ENCODE measurements around the gene FYCO1.
A peak's percentile ranks its signal among the peaks of the same experiment; 100 is the strongest.

Gene FYCO1

DNA sequence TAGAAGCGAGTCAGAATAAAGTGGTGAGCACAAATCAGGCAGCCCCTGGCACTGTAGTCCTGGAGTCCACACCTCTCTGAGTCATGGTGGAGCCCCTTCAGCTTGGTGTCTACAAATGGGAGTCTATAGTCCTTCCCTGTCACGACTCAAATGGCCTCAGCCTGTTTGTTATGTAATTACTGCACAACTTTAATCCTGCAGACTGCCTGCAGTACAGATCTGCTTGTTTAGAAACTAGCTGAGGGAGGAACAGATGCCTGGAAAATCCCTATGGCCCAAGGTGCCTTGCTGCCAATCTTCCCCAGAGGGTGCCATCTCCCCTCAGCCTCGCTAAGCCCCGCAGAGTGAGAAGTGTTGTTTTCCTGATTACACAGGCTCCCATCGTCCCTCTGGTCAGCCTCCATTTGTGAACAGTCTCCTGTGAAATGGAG is 56.3 kb downstream of the FYCO1 start:
- DNase-seq: no peak

DNA sequence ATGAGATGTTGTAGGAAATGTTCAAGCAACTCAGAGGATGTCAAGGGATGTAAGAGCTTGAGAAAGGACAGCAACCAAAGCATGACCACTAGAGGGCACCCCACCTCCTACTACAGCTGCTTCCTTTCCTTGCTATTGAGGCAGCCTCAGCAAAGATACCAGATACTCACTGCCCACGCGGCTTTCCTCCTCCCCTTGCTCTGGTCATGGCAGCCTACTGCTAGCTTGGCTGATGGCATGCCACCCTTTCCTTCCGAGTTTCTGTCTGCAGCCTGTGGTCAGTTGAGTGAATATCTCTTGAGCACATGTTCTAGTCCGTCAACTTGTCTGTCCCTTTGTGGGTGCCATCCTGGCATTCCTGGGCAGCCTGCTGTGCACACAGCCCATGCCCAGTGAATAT is 56.8 kb downstream of the FYCO1 start:
- DNase-seq: peak; percentile 92

DNA sequence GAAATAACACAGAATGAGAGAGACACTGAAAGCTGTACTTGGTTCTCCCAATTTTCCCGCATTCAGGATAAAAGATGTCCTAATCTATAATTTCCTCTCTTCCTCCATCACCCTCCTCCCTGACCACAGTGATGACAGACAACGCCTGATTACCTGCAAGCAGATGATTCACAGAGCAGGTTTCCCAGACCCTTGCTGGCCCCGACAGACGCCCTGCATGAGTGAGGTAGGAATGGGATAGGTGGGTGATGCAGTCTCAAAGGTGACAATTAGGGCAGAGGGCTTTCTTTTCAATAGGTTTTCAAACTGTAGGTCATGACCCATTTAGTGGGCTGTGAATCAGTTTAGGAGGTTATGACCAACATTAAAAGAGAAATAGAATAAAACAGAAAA is 57.6 kb downstream of the FYCO1 start:
- DNase-seq: no peak

DNA sequence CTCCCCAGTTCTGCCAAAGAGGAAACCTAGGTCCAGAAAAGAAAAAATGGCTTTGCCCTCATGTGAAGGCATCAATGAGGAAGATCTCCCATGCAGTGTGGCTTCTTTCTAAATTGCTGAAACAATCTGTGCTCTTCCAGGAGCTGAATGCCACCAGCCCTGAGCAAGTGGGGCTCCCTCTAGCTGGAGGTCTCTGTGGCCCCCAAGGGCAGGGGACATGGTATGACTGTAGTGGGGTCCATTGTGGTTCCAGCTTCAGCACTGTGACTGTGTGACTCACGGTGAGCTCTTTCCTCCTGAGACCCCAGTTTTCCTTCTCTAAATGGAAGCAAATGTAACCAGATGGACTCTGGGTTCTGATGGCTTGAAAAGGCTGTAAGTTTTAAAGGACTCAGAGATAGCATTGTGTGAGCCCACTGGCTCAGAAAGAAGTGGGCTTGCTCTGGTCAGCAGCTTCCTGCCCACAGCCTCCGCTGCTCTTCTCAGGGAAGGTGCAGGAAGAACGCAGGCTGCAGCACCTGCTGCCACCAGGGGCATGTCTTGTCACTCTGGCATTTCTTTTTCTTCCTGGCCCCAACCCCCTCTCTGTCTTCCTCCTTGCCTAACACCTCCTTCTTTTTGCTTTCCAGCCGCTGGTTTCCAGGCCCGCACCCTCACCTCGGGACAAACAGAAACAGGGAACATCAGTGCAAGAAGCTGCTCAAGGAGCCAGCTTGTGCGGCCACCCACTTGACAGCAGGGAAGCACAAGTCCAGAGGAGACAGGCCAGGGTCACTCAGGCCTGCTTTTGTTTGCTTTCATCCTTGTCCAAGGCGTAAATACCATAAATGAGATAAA is 58.2 kb downstream of the FYCO1 start:
- DNase-seq: no peak

DNA sequence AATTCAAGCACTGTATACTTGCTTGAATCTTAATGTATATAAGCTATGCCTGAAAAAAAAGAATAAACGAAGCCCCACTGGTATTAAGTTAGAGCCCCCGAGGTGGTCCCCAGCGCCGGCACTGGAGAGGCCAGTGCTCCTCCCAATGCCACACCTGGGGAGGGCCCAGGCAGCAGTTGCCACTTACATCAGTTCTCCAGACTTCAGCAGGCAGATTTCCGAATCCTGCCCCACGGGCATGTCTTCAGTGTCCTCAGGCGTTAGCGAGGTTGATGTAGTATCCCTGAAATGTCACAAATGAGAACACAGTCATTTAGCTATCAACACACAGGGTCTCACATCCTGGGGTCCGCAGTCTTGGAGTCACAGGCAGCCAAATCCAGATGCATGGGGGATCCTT is 59.4 kb downstream of the FYCO1 start:
- no peak for DNase-seq

DNA sequence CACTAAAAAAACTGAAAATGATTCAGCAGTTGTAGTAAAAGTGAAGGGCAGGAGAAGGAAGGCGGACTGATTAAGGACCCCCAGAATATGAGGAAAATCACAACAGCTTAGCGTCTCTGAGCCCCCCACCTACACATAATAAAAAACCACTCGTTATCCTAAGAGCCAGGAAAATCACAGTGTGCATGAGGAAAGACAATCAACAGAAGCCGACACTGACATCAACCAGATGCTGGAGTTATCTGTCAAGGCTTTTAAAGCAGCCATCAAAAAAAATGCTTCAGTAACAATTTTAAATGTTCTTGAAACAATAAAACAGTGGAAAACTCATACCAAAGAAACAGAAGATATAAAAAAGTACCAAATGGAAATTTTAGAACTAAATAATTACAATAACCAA is 62.0 kb downstream of the FYCO1 start:
- no peak for DNase-seq

DNA sequence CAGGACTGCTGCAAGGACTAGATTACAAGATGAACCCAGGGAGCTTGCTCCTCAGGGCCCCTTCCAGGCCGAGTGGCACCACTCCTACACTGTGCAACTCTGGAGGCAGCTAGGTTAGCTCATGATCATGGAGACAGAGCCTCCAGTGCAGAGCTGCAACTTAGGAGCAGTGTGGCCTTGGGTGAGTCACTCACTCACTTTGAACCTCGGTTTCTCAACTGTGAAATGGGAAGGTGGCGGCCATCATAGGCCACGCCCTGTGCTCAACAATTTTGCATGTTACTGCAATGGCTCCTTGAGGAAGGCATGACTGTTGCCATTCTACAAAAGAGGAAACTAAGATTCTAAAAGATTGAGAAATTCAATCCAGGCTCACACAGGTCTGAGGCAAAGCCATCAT is 63.5 kb downstream of the FYCO1 start:
- no peak for DNase-seq

DNA sequence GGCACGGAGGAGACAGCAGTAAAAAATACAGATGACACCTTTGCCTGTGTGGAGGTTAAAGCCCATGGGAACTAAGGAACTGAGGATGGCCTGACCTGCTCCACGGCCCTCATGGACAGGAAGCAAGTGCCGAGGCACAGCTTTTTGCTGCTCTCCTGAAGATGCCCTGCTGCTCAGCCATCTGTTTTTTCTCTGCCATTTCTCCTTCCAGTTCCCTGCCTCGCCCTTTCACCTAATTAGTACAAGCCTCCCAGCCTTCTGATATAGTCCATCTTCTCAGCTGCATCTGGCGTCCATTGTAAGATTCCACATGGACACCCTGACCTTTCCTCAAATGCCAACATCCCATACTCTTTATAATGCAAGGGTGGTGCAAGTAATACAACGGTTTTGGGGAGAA is 64.1 kb downstream of the FYCO1 start:
- DNase-seq: no peak

DNA sequence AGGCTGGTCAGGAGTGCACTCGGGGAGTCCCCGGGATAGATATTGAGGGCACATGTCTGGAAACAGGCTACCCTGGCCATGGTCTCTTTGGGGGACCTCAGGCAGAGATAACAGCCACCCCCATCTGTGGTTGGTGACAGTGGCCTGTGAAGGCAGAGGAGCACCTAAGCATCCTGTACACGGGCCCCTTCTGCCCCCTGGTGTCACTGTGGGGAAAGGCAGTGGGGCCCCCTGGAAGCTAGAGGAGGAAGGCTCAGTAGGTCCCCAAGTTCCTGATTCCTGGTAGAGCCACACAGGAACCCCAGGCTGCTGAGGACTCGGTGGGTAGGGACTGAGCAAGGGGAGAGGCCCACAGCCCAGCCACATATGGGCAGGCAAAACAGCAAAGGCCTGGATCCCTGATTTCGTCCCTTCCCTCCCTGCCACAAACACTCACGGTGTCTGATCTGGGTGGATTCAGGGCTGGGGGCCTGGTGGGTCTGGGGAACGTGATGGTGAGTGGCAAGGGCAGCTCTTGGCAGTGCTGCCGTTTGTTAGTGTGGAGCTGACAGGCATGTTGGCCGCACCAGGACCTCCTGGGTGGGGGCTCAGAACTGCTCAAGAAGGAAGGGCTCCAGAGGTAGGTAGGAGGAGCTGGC is 66.5 kb downstream of the FYCO1 start:
- DNase-seq: peak; percentile 77

DNA sequence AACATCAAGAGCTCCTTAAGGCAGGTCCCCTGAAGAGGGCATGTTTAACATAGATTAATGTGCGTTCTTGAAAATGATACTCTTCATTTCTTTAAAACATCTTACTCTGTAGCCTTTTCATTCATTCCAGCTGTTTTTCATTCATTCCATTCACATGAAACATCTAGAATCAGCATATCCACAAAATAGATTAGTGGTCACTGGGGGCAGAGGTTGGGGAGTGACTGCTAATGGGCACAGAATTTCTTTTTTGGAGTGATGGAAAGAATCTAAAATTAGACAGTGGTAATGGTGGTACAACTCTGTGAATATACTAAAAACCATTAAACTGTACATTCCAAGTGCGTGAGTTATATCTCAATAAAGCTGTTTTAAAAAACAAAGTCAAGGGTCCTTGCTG is 67.7 kb downstream of the FYCO1 start:
- DNase-seq: no peak

DNA sequence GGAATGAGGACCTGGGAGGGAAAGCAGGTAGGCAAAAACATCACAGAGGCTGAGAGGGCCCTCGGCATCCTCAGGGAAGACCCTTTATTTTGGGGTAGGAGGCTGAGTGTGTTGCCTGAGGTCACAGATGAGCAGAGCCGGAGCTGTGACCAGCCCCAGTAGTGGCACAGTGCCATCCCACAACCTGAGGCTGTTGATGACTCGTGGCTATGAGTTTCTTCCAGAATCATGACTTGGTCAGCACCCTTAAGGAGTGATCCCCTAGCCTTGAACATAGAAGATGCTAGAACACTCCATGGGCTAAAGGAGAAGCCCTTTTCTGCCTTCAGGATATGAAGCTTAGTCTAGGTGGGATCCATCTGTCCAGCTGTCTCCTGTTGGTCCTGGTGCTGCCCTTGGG is 71.9 kb downstream of the FYCO1 start:
- DNase-seq: no peak

DNA sequence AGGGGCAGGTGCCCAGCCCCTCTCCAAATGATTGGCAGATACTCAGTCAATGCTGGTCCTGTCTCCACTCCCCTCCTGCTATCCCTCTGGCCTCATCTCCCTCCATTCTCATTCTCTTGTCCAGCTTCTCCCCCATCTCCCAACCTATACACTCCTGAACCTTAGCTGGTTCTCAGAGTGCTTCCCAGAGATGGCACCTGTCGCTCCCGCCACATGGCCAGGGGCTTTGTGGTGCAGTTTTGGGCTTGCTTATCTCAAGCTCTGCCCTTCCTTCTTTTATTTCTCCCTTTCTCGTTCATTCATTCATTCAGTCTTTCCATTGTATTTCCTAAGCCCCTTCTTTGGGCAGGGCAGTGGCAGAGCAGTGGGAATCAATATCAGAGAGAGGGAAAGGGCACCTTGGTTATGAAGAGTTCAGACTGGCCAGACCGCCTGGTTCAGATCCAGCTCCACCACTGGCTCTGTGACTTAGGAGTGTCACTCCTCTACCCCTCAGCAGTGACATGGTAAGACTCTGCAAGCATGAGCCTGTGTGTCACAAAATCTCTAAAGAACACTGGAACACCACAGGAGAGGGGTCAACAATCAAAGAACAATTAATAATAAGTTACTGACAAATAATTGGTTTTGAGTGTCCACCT is 72.6 kb downstream of the FYCO1 start:
- DNase-seq: no peak

DNA sequence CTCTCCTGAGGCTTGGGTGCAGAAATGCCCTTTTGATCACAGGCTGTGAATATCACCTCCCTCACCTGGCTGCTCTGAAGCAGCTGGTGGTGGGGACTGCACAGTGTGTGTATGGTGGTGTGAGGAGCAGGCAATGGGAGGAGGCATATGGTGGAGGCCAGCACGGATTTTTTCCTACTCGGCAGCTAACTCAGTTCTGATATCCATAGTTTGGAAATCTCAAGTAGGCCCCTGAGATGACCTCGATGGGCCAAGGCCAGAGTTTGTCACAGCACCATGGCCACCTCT is 73.6 kb downstream of the FYCO1 start:
- no peak for DNase-seq

DNA sequence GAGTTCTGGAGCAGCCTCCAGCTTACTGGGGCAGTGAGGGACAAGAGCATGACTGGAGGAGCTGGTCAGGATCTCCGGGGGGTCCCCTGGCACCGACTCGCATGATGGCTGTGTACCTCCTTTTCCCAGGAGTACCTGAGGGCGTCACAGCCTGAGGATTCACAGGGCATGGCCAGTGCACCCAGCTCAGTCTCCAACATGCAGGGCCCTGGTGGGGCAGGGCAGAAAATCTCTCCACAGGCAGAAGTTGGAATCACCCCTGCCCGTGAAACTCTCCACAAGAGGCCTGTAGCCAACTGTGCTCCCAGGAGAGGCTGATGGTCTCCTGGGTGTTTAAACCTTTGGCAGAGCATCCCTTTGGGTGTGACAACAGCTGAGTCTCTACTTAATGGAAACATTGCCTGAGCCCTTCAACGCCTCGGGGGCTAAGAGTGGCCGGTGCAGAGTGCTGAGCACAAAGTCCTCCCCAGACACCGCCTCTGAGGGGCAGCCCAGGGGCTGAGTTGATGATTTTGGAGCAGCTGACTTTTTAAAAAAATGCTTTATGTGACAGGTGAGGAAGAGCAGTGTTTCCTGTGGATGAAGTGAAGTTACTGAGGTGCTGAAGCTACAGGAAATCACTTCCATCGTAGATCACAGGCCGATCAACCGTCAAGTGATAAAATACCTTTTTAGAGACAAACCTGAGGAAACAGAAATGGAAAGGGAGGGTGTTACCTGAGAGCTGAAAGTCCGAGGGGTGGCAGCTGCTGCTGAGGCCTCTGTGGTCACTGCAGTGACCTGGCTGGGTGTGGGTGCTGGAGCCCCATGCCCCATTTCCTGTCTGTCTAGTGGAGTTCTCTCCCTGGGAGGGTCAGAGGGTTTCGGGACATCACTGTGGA is 74.2 kb downstream of the FYCO1 start:
- DNase-seq: no peak

DNA sequence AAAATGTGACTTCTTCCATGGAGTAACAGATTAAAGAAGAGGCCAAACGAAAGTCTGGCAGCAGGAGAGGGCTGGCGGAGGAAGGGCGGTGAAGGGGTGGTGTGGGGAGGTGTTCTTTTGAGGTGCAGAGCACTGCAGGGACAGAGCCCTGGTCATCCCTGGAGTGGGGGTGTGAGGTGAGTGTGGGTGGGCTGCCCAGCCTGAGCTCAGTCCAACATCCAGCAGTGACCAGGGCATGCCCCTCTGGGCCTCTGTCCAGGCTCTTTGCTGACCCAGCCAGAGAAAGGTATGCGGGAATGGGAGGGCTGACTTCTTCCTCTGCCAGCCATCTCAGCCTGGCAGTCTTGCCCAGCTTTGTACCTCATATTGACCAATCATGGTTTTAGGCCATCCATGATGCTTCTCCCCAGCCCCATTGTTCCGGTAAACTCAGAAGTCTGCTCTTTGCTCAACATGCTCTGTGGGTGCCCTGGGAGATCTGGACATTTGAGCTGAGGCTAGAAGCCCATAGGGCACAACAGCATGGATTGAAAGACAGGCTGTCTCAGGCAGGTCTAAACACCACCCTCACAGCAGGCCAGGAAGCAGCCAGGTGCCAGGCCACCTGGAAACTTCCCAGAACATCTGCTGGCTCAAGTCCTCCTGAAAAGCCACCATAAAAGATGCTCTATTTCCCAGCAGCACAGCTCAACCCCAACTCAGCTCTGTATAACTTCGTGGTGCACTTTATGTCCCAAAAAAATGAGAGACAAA is 78.3 kb downstream of the FYCO1 start:
- no peak for DNase-seq

DNA sequence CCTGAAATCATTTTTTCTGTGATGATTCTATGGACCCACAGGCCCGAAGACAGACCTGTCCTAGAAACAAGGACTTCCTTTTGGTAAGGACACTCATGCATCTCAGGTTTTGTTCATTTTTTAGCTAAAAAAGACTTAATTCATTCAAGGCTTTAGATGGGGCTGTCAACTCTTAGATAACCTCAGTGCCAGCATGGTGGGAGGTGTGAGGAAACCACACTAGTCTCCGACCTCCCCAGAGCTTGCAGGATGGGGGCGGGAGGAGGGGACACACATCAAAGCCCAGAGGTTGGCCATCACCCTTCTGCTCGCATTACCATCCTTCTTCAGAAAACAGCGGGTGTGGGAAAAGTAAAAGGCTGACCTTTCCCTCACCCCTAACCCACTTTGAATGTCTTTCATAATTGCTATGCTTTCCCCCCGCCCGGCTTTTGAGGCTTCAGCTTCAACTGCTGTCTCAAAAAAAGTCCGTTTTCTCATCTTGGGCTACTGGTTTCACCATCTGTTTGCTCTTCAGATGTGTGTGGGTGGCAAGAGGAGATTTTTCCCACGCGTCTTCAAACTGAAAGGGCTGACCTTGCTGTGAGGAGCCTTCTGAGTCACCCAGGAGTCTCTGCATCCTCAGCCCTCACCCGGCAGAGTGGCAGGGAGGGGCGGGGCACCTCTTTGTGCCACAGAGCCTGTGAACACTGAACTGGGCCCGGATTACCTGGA is 79.9 kb downstream of the FYCO1 start:
- DNase-seq: peak; percentile 89

DNA sequence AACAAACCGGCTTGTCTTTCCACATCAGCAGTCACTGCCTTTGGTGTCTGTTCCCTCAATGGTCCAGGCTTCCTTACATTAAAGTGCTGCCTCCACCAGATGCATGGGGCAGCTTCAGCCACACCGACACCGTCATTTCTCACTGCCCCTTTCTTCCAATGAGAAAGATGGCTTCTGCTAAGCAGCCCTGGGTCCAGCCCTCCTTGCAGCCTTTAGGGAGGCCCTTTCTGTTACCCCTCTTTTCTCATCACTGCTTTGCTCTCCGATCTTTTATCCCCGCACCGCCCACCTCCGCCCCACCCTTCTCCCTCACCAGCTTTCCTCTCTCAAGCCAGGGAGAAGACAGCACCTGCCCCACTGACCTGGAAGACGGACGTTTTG is 80.6 kb downstream of the FYCO1 start:
- no peak for DNase-seq

DNA sequence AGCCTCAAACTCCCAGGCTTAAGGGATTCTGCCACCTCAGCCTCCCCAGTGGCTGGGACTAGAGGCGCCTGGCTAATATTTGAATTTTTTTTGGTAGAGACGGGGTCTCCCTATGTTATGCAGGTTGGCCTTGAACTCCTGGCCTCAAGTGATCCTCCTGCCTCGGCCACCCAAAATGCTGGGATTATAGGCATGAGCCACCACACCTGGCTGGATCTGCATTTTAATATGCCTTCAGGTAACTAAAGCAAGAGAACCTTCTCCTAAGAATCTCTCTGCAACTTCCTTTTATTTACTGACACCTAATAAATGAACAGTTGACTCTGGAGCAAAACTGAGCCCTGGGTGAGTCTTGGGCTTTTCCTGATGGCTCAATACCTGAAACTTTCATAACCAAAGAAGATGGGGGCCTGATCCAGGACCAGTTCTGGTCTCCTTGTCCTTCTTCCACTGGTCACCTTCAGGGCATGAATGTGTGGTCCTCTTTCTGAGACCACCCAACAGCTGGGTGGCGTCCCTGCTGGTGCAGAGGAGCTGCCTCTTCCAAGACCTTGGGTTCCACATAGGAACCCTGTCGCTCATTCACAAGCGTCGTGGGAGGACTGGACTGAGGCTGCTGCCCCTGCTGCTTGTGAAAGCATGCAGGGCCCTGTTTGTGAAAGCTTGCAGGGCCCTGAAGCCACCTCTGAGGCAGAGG is 81.1 kb downstream of the FYCO1 start:
- no peak for DNase-seq

DNA sequence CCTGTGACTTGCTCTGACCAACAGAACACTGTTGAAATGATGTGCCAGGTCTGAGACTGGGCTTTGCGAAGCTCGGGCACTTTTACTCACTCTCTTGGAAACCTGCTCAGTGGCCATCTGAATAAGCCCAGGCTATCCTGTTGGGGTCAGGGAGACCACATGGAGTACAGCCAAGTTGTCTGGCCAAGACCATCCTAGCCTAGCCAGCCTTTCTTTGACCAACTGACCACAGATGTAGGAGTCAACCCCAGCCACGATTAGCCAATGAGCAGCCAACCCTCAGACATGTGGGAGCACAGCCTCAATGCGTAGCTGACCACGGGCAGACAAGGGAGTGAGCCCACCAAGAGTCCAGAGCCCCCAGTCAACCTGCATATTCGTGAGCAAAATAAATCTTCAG is 83.2 kb downstream of the FYCO1 start:
- DNase-seq: no peak

DNA sequence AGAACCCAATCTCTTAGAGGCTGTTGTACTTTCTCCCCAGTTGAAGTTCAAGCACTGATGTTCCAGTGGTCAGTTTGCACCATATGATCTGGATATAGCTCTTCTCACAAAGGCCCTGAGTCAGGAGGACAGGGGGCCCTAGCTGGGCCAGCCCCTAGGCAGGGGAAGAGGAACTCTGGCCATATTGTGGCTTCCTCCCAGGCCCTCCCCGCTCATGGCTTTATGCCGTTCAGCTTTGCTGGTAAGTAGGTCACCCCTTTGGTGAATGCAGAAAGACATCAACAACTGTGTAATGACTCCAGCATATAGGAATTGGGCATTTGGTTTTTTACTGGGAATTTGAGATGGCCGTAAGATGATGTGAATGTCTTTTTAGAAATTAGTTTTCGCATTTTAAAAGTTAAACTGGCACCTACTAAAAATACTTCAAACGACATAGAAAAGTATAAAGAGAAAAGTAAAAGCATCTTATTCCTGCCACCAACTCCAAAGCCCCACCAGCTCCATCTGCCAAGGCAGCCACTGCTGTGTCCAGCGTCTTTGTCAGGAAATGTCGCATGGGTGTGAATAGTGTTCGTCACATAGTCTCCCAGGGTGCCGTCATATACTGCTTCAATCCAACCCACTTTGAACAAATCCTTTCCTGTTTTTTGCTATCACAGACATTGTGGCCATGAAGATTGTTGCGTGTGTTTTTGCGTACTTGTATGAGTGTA is 84.0 kb downstream of the FYCO1 start:
- no peak for DNase-seq

DNA sequence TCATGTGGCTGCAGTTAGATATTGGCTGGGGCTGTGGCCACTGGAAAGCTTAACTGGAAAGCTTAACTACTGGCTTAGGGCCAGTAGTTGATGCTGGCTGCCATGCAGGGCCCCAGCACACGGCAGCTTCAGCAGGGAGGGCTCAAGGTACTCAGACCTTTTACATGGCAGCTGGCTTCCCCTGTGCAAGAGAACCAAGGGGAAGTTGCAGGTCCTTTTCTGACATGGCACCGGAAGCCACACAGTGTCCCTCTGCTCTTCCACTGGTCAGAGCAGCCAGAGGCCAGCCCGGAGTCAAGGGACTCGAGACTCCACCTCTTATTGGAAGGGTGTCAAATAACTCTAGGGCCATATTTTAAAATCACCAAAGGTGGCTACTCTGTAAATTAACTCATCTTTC is 84.7 kb downstream of the FYCO1 start:
- no peak for DNase-seq

Measured in stimulated activated CD4-positive, alpha-beta T cell treated with anti-CD3 and anti-CD28 coated beads, Interleukin-15, amount 100 ng/mL, for 24 hours (primary cell).